ENCODE data around the gene GLT8D1. TPM values are rescaled to one million over a fixed set of nuclear protein-coding genes. Genes with fewer than 3 reads are reported as not detected.

The GLT8D1 gene
- total RNA-seq, 1 experiment from 2014 or later, result 42.1 TPM

GRCh38 chr3:52752045-52752660 is 46.6 kb upstream of the GLT8D1 start:
- TF ChIP-seq FOSL1 (IDR thresholded peaks at IDR 0.05; ENCODE audit: low read depth), result no peak
- TF ChIP-seq SP1 (IDR thresholded peaks at IDR 0.05; ENCODE audit: low read depth), result no peak
- TF ChIP-seq ZFX (IDR thresholded peaks at IDR 0.05), result no peak
- TF ChIP-seq SIN3A (IDR thresholded peaks at IDR 0.05; ENCODE audit: low read depth), result no peak
- TF ChIP-seq TCF7L2 (IDR thresholded peaks at IDR 0.05; ENCODE audit: borderline replicate concordance, extremely low read depth, insufficient read depth, insufficient read length), result no peak
- no peak for TF ChIP-seq POLR2A (IDR thresholded peaks at IDR 0.05; ENCODE audit: borderline replicate concordance, extremely low read depth, insufficient read depth, insufficient read length)
- TF ChIP-seq, protein P1, sequence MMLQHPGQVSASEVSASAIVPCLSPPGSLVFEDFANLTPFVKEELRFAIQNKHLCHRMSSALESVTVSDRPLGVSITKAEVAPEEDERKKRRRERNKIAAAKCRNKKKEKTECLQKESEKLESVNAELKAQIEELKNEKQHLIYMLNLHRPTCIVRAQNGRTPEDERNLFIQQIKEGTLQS (IDR thresholded peaks at IDR 0.05), result no peak
- no peak for TF ChIP-seq ZNF274 (IDR thresholded peaks at IDR 0.05; ENCODE audit: low read depth, low read length)
- TF ChIP-seq CTCF (IDR thresholded peaks at IDR 0.05 in 2 of 3, conservative IDR thresholded peaks at IDR 0.05 in 1 of 3; ENCODE audit: borderline replicate concordance in 1 of 3, insufficient read depth in 1 of 3, low read depth in 2 of 3, low read length in 2 of 3), result no peak
- no peak for TF ChIP-seq EZH2phosphoT487 (IDR thresholded peaks at IDR 0.05; ENCODE audit: borderline replicate concordance)
- TF ChIP-seq ELF1 (IDR thresholded peaks at IDR 0.05; ENCODE audit: borderline replicate concordance, low read depth), result no peak
- H3K4me3 ChIP-seq (replicated peaks in 1 of 2; ENCODE audit: low read depth in 1 of 2, low read length in 2 of 2), result no peak overlapping the region
- H3K9me2 ChIP-seq (ENCODE audit: insufficient read depth), result no peaks in the 10 kb centered on the region
- intact Hi-C loops (cut with micrococcal nuclease), result no loop called here
- H4K20me1 ChIP-seq (ENCODE audit: insufficient read depth), result no peaks in the 10 kb centered on the region; the same call in 1 of the 2 replicates
- RAD21 ChIA-PET (ENCODE audit: low non-redundant PET in 1 of 2, low total read pairs in 2 of 2, uncharacterized antibody in 2 of 2, unreplicated experiment in 2 of 2), result no interaction called here
- no peak for DNase-seq (ENCODE audit: low read depth, low spot score)
- no peaks in the 10 kb centered on the region for H3K79me2 ChIP-seq (ENCODE audit: insufficient read depth, low read length)
- no peak overlapping the region for H3K9ac ChIP-seq (ENCODE audit: low read length)
- H2AFZ ChIP-seq (ENCODE audit: low read depth, low read length, poor library complexity, severe bottlenecking), result no peak overlapping the region
- peaks cover 24 to 38% of the 10 kb centered on the region in 2 experiments for H3K36me3 ChIP-seq (ENCODE audit: control insufficient read depth in 1 of 2, insufficient read depth in 2 of 2, low read length in 2 of 2)
- CTCF ChIA-PET, result no interaction called here
- no peak overlapping the region for H3K4me2 ChIP-seq (ENCODE audit: low read length)
- H3K4me1 ChIP-seq (ENCODE audit: control insufficient read depth in 1 of 2, insufficient read depth in 2 of 2, low read length in 2 of 2), result no peaks in the 10 kb centered on the region
- no peak overlapping the region for H3K27ac ChIP-seq (ENCODE audit: low read depth, low read length)
- POLR2A ChIA-PET, result no interaction called here
- H3K27me3 ChIP-seq (ENCODE audit: insufficient read depth, low read length), result no peaks in the 10 kb centered on the region
- BruUV-seq (replicated peaks), result no TSS peak
- no peak for ATAC-seq
- no peaks in the 10 kb centered on the region for H3K9me3 ChIP-seq (ENCODE audit: control insufficient read depth in 1 of 2, insufficient read depth in 1 of 2, low read depth in 1 of 2, low read length in 2 of 2)
